ENCODE measurements around the gene ZDHHC14.

ZDHHC14 gene

DNA sequence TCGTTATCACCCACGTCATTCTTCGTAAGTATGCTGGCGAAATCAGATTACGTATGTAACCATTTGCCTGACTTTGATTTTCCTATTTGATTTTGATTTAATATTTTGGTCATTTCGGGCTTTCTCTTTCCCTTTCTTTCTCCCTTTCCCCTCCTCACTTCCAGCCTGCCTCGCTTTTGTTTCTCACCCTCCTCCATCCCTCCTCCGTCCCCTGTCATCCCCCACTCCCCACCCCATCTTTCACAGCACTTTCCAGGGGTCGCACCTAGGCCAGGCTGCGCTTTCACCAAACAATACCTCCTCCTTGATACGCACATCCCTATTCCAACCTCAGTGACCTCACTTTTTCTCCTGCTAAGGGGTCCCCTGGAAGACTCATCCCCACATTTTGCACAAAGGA is 247.5 kb downstream of the ZDHHC14 start:
- Histone ChIP-seq H4K20me1 (ENCODE audit: control insufficient read depth, insufficient read depth, low read depth, low read length) (no peaks in the 10 kb centered on the region; the same call in 1 of the 2 replicates), H3F3A (ENCODE audit: control insufficient read depth, insufficient read depth) (no peaks in the 10 kb centered on the region), H3K27ac (ENCODE audit: low read depth, low read length) (no peak overlapping the region), H3K4me1 (ENCODE audit: control insufficient read depth, low read length) (no peaks in the 10 kb centered on the region), H3K36me3 (ENCODE audit: control insufficient read depth, low read length) (no peaks in the 10 kb centered on the region), H3K4me3 (ENCODE audit: low read length) (no peak overlapping the region), H3K9me2 (replicated peaks; ENCODE audit: control insufficient read depth, low read length) (no peaks in the 10 kb centered on the region), H3K27me3 (ENCODE audit: control insufficient read depth, low read length) (no peaks in the 10 kb centered on the region; the same call in 1 of the 2 replicates), H3K79me2 (ENCODE audit: control insufficient read depth, low read length) (no peaks in the 10 kb centered on the region), H3K4me2 (ENCODE audit: low read length) (no peak overlapping the region), H3K9me3 (ENCODE audit: control insufficient read depth, insufficient read depth, low read length) (no peaks in the 10 kb centered on the region)
- TF ChIP-seq, protein P1, sequence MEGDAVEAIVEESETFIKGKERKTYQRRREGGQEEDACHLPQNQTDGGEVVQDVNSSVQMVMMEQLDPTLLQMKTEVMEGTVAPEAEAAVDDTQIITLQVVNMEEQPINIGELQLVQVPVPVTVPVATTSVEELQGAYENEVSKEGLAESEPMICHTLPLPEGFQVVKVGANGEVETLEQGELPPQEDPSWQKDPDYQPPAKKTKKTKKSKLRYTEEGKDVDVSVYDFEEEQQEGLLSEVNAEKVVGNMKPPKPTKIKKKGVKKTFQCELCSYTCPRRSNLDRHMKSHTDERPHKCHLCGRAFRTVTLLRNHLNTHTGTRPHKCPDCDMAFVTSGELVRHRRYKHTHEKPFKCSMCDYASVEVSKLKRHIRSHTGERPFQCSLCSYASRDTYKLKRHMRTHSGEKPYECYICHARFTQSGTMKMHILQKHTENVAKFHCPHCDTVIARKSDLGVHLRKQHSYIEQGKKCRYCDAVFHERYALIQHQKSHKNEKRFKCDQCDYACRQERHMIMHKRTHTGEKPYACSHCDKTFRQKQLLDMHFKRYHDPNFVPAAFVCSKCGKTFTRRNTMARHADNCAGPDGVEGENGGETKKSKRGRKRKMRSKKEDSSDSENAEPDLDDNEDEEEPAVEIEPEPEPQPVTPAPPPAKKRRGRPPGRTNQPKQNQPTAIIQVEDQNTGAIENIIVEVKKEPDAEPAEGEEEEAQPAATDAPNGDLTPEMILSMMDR (IDR thresholded peaks at IDR 0.05; ENCODE audit: low read depth, low read length, poor library complexity, severe bottlenecking): no peak

DNA sequence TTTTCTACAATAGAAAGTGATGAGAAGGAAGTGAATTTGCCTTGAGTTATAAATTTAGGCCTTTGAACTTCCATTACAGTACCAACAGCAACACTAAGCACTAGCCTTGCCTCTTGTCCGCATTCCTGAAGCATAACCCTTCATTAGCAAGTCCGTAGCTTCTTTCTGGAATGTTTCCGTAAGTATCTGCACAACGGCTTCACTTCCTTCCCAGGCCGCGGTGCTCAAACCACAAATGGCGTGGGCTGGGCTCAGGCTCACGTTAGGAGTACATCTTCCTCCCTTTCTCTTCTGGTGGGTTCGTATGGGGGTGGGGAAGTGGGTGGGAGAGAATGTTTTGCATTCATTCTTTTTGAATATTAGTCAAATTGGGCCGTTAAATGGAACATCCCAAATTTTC is 248.2 kb downstream of the ZDHHC14 start:
- H3K27ac ChIP-seq (ENCODE audit: low read depth, low read length): no peak overlapping the region
- no peaks in the 10 kb centered on the region; the same call in 1 of the 2 replicates for H3K27me3 ChIP-seq (ENCODE audit: control insufficient read depth, low read length)
- H3K36me3 ChIP-seq (ENCODE audit: control insufficient read depth, low read length): no peaks in the 10 kb centered on the region
- H3F3A ChIP-seq (ENCODE audit: control insufficient read depth, insufficient read depth): no peaks in the 10 kb centered on the region
- H3K9me3 ChIP-seq (ENCODE audit: control insufficient read depth, insufficient read depth, low read length): no peaks in the 10 kb centered on the region
- no peak overlapping the region for H3K4me3 ChIP-seq (ENCODE audit: low read length)
- no peaks in the 10 kb centered on the region; the same call in 1 of the 2 replicates for H4K20me1 ChIP-seq (ENCODE audit: control insufficient read depth, insufficient read depth, low read depth, low read length)
- no peaks in the 10 kb centered on the region for H3K79me2 ChIP-seq (ENCODE audit: control insufficient read depth, low read length)
- no peaks in the 10 kb centered on the region for H3K9me2 ChIP-seq (replicated peaks; ENCODE audit: control insufficient read depth, low read length)
- no peak for TF ChIP-seq EZH2phosphoT487 (IDR thresholded peaks at IDR 0.05; ENCODE audit: borderline replicate concordance, low read length)
- TF ChIP-seq, protein P1 (IDR thresholded peaks at IDR 0.05; ENCODE audit: low read depth, low read length, poor library complexity, severe bottlenecking): no peak
- H3K4me1 ChIP-seq (ENCODE audit: control insufficient read depth, low read length): no peaks in the 10 kb centered on the region
- no peak overlapping the region for H3K4me2 ChIP-seq (ENCODE audit: low read length)

DNA sequence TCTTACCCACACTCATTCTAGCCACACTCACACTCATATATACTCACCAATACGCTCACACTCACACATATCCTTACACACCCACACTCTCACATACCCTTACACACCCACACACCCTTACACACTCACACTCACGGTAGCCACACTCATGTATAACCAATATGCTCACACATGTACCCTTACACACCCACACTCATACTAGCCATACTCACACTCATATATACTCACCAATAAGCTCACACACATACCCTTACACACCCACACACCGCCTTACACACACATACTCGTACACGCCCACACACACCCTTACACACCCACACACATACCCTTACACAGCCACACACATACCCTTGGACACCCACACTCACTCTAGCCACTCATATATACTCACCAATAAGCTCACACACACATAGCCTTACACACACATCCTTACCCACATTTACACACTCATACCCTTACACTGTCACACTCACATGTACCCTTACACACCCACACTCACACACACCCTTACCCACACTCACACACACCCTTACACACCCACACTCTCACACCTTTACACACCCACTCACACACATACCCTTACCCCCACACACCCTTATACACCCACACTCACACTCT is 249.6 kb downstream of the ZDHHC14 start:
- TF ChIP-seq EZH2phosphoT487 (IDR thresholded peaks at IDR 0.05; ENCODE audit: borderline replicate concordance, low read length): no peak
- TF ChIP-seq, protein P1 (IDR thresholded peaks at IDR 0.05; ENCODE audit: low read depth, low read length, poor library complexity, severe bottlenecking): no peak
- no peaks in the 10 kb centered on the region for H3K9me2 ChIP-seq (replicated peaks; ENCODE audit: control insufficient read depth, low read length)
- no peaks in the 10 kb centered on the region for H3F3A ChIP-seq (ENCODE audit: control insufficient read depth, insufficient read depth)
- H3K36me3 ChIP-seq (ENCODE audit: control insufficient read depth, low read length): no peaks in the 10 kb centered on the region
- no peaks in the 10 kb centered on the region for H3K4me1 ChIP-seq (ENCODE audit: control insufficient read depth, low read length)
- H4K20me1 ChIP-seq (ENCODE audit: control insufficient read depth, insufficient read depth, low read depth, low read length): no peaks in the 10 kb centered on the region; the same call in 1 of the 2 replicates
- no peaks in the 10 kb centered on the region for H3K79me2 ChIP-seq (ENCODE audit: control insufficient read depth, low read length)
- no peak overlapping the region for H3K4me2 ChIP-seq (ENCODE audit: low read length)
- H3K9me3 ChIP-seq (ENCODE audit: control insufficient read depth, insufficient read depth, low read length): no peaks in the 10 kb centered on the region
- H3K4me3 ChIP-seq (ENCODE audit: low read length): no peak overlapping the region
- no peak overlapping the region for H3K27ac ChIP-seq (ENCODE audit: low read depth, low read length)
- H3K27me3 ChIP-seq (ENCODE audit: control insufficient read depth, low read length): no peaks in the 10 kb centered on the region
